Measurements from ENCODE around the gene AVPI1.

DNA sequence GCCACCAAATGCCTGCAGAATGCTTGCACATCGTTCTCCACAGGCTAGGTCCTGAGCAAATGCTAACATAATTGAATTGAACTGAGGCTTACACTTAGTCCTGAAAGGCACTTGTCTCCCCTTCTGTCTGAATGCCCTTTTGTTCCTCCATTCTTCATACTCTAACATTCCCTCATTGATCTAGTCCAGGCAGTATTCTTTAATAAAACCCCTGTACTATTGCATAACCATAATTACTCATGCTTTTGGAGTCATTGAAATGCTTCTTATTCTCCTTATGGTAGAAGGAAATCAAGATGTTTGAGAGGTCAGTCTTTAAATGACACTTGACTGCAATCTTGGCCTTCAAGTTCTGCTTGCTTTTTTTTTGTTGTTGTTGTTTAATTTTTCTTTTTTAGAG is 39.5 kb downstream of the AVPI1 start:
- TF ChIP-seq, protein P1, sequence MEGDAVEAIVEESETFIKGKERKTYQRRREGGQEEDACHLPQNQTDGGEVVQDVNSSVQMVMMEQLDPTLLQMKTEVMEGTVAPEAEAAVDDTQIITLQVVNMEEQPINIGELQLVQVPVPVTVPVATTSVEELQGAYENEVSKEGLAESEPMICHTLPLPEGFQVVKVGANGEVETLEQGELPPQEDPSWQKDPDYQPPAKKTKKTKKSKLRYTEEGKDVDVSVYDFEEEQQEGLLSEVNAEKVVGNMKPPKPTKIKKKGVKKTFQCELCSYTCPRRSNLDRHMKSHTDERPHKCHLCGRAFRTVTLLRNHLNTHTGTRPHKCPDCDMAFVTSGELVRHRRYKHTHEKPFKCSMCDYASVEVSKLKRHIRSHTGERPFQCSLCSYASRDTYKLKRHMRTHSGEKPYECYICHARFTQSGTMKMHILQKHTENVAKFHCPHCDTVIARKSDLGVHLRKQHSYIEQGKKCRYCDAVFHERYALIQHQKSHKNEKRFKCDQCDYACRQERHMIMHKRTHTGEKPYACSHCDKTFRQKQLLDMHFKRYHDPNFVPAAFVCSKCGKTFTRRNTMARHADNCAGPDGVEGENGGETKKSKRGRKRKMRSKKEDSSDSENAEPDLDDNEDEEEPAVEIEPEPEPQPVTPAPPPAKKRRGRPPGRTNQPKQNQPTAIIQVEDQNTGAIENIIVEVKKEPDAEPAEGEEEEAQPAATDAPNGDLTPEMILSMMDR (IDR thresholded peaks at IDR 0.05; ENCODE audit: low read length): no peak
- TF ChIP-seq EZH2phosphoT487 (IDR thresholded peaks at IDR 0.05; ENCODE audit: low read length): no peak
